ENCODE measurements around the gene PPP1R18.
A peak's percentile ranks its signal among the peaks of the same experiment; 100 is the strongest.

PPP1R18 gene

DNA sequence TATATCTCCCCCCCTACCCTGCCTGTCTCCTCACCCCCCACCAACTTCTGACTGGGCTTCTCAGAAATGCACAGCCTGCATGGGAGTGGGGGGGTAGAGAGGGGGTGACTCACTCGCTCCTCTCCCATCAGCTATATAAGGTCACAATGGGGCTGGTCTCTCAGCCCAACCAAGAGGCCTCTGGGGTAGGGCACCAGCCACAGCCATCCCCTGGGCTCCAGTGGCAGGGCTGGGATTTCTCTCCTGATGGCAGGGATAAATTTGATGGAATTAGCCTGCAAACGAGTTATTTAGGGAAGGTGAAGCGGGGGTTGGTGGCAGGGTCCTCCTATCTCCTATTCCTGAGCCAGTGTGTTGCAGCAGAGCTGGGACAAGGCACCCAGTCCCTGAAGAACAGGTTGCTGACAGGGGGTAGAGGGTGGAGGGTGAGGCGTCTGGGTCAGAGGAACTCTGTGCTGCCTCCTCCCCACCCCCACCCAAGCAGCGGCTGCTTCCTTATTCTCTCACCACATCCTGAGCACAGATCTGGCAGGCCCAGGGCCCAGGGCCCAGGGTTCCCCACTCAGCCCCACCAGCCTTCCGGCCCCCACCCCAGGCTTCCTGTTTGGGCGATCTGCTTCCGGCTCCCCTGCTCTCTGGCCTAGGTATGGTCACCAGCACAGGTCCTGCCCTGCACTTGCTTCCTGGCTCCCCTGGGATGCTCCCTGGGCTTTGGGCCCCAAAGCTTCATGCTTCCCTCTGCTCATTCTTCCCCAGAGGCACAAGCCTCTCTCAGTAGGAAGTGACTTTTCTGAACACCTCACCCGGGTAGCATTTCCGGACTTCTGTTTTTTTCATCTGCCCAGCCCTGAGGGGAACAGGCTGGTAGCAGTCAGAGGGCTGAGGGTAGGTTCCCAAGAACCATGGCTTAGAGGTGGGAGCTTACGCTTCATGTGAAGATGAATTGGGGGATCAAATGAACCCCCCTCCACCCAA, 4.0 kb downstream of the PPP1R18 start:
- Histone ChIP-seq H4K91ac (ENCODE audit: low read length) (peak overlapping the region; percentile 44), H2BK120ac (ENCODE audit: low read depth, low read length) (no peak overlapping the region), H3K4me3 (ENCODE audit: insufficient read depth in 1 of 2, low read depth in 1 of 2, low read length in 2 of 2) (peak overlapping the region; percentile 70 to 93), H2BK12ac (ENCODE audit: low read length in 2 of 2) (peak overlapping the region in 1 of 2 experiments; percentile 56), H3K9me3 (ENCODE audit: control insufficient read depth, low read length) (no peaks in the 10 kb centered on the region), H3K14ac (ENCODE audit: low read length in 2 of 2) (peak overlapping the region in 1 of 2 experiments; percentile 48), H3K79me1 (replicated peaks; ENCODE audit: low read length, poor library complexity, severe bottlenecking) (no peaks in the 10 kb centered on the region), H3K27me3 (ENCODE audit: control insufficient read depth in 1 of 2, insufficient read depth in 1 of 2, low read length in 2 of 2) (no peaks in the 10 kb centered on the region), H3K4ac (ENCODE audit: low read depth in 1 of 2, low read length in 2 of 2) (peak overlapping the region; percentile 28 to 91), H3K23ac (ENCODE audit: low read length in 2 of 2) (no peak overlapping the region), H2BK15ac (ENCODE audit: low read depth, poor library complexity, severe bottlenecking) (peak overlapping the region; percentile 19), H4K8ac (ENCODE audit: low read length) (peak overlapping the region; percentile 60), H3K27ac (ENCODE audit: low read length, poor library complexity, severe bottlenecking) (peak overlapping the region; percentile 98), H2AFZ (ENCODE audit: low read depth, low read length) (no peak overlapping the region), H3K36me3 (ENCODE audit: control insufficient read depth in 1 of 2, insufficient read depth in 2 of 2, low read depth in 1 of 2, low read length in 2 of 2) (peaks cover 42 to 46% of the 10 kb centered on the region in 2 experiments), H3K4me1 (ENCODE audit: control insufficient read depth, insufficient read depth, low read depth, low read length) (peaks cover 23% of the 10 kb centered on the region), H3K4me2 (ENCODE audit: low read length, poor library complexity, severe bottlenecking) (peak overlapping the region; percentile 91), H3K9ac (ENCODE audit: low read length) (peak overlapping the region; percentile 95), H3K18ac (ENCODE audit: low read depth in 1 of 2, low read length in 2 of 2) (peak overlapping the region; percentile 4 to 84), H2BK5ac (ENCODE audit: low read depth, low read length, poor library complexity, severe bottlenecking) (peak overlapping the region; percentile 90), H2AK5ac (ENCODE audit: low read length, severe bottlenecking) (peak overlapping the region; percentile 88)
- DNase-seq = peak; percentile 93
- WGBS = under 1% methylated on average over 8 of the region's 11 CpGs

DNA sequence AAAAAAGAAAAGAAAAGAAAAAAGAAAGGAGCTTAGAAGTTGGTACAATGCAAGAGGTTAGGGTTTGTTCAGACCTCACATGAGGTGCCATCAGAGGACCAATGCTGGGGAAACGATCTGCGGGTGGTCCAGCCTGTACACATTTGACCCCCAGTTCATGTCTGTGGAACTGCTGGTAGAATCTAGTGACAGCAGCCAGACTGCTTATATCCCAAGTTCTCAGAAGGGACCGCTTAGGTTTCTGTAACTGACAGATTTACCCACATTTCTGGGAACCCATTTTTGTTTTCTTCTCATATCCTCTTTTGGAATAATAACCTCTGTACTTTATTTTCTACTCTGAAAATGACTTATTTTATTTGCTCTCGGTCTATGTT, 4.7 kb downstream of the PPP1R18 start:
- Histone ChIP-seq H2BK120ac (ENCODE audit: low read depth, low read length) (no peak overlapping the region), H3K27ac (ENCODE audit: low read length, poor library complexity, severe bottlenecking) (peak overlapping the region; percentile 98), H3K36me3 (ENCODE audit: control insufficient read depth in 1 of 2, insufficient read depth in 2 of 2, low read depth in 1 of 2, low read length in 2 of 2) (peaks cover 49 to 52% of the 10 kb centered on the region in 2 experiments), H4K91ac (ENCODE audit: low read length) (no peak overlapping the region), H3K23ac (ENCODE audit: low read length in 2 of 2) (no peak overlapping the region), H3K4me3 (ENCODE audit: insufficient read depth in 1 of 2, low read depth in 1 of 2, low read length in 2 of 2) (peak overlapping the region in 1 of 2 experiments; percentile 93), H4K8ac (ENCODE audit: low read length) (no peak overlapping the region), H3K4ac (ENCODE audit: low read depth in 1 of 2, low read length in 2 of 2) (no peak overlapping the region), H2BK5ac (ENCODE audit: low read depth, low read length, poor library complexity, severe bottlenecking) (no peak overlapping the region), H3K79me1 (replicated peaks; ENCODE audit: low read length, poor library complexity, severe bottlenecking) (no peaks in the 10 kb centered on the region), H2BK12ac (ENCODE audit: low read length in 2 of 2) (no peak overlapping the region), H2AK5ac (ENCODE audit: low read length, severe bottlenecking) (no peak overlapping the region), H2AFZ (ENCODE audit: low read depth, low read length) (no peak overlapping the region), H3K4me2 (ENCODE audit: low read length, poor library complexity, severe bottlenecking) (peak overlapping the region; percentile 91), H3K4me1 (ENCODE audit: control insufficient read depth, insufficient read depth, low read depth, low read length) (peaks cover 23% of the 10 kb centered on the region), H3K9ac (ENCODE audit: low read length) (peak overlapping the region; percentile 95), H3K27me3 (ENCODE audit: control insufficient read depth in 1 of 2, insufficient read depth in 1 of 2, low read length in 2 of 2) (no peaks in the 10 kb centered on the region), H3K14ac (ENCODE audit: low read length in 2 of 2) (no peak overlapping the region), H2BK15ac (ENCODE audit: low read depth, poor library complexity, severe bottlenecking) (no peak overlapping the region), H3K18ac (ENCODE audit: low read depth in 1 of 2, low read length in 2 of 2) (peak overlapping the region in 1 of 2 experiments; percentile 42), H3K9me3 (ENCODE audit: control insufficient read depth, low read length) (no peaks in the 10 kb centered on the region)
- WGBS = 37% methylated on average over 4 of the region's 4 CpGs
- DNase-seq = no peak

DNA sequence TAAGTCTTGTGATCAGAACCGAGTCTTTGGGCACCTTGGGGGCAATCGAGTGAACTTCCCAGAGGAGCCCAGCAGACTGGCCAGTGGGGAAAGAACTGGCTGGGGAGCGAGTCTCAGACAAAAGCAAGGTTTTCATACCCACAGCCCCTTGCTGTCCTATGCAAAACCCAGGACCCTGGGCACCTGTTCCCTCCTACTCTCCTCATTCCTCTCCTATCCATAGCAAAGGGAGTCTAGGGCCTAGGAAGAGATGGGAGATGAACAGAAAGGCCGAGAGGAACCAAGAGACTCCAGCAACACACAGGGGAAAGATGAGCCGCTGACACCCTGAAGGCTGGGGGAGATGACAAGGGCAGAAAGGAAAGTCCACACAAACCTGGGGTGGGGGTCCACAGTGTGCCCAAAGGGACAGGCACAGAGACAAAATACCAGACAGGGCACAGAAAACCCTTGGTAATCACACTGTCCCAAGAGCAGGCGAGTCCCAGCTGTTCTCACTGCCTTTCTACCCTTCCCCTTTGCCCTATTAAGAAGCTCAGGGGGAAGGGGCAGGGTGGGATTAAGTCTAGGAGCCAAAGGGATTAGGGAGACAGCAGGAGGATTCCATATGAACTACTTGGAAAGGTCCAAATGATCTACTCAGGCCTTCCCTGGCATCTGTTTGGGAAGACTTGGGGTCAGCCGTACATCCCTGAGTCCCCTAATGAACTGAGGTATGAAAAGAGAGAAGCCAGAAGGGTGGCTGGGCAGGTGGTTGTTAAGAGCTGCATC, 6.5 kb downstream of the PPP1R18 start:
- Histone ChIP-seq H4K8ac (ENCODE audit: low read length) (no peak overlapping the region), H3K18ac (ENCODE audit: low read depth in 1 of 2, low read length in 2 of 2) (no peak overlapping the region), H3K27me3 (ENCODE audit: control insufficient read depth in 1 of 2, insufficient read depth in 1 of 2, low read length in 2 of 2) (no peaks in the 10 kb centered on the region), H3K9me3 (ENCODE audit: control insufficient read depth, low read length) (no peaks in the 10 kb centered on the region), H2AK5ac (ENCODE audit: low read length, severe bottlenecking) (no peak overlapping the region), H3K14ac (ENCODE audit: low read length in 2 of 2) (no peak overlapping the region), H2BK15ac (ENCODE audit: low read depth, poor library complexity, severe bottlenecking) (peak overlapping the region; percentile 8), H2BK12ac (ENCODE audit: low read length in 2 of 2) (no peak overlapping the region), H3K23ac (ENCODE audit: low read length in 2 of 2) (no peak overlapping the region), H3K4me2 (ENCODE audit: low read length, poor library complexity, severe bottlenecking) (peak overlapping the region; percentile 61), H2BK120ac (ENCODE audit: low read depth, low read length) (no peak overlapping the region), H2BK5ac (ENCODE audit: low read depth, low read length, poor library complexity, severe bottlenecking) (no peak overlapping the region), H2AFZ (ENCODE audit: low read depth, low read length) (no peak overlapping the region), H4K91ac (ENCODE audit: low read length) (no peak overlapping the region), H3K4me3 (ENCODE audit: insufficient read depth in 1 of 2, low read depth in 1 of 2, low read length in 2 of 2) (peak overlapping the region in 1 of 2 experiments; percentile 70), H3K36me3 (ENCODE audit: control insufficient read depth in 1 of 2, insufficient read depth in 2 of 2, low read depth in 1 of 2, low read length in 2 of 2) (peaks cover 56% of the 10 kb centered on the region in 2 experiments), H3K4ac (ENCODE audit: low read depth in 1 of 2, low read length in 2 of 2) (no peak overlapping the region), H3K27ac (ENCODE audit: low read length, poor library complexity, severe bottlenecking) (peak overlapping the region; percentile 54), H3K79me1 (replicated peaks; ENCODE audit: low read length, poor library complexity, severe bottlenecking) (peaks cover 3% of the 10 kb centered on the region), H3K9ac (ENCODE audit: low read length) (peak overlapping the region; percentile 83), H3K4me1 (ENCODE audit: control insufficient read depth, insufficient read depth, low read depth, low read length) (peaks cover 21% of the 10 kb centered on the region)
- 74% methylated on average over 5 of the region's 7 CpGs for WGBS
- DNase-seq = no peak
